Omental fat pad (tissue), 4 donors: ENCODE measurements around the gene WBP1L. TPM values are rescaled to one million over a fixed set of nuclear protein-coding genes. Genes with fewer than 3 reads are reported as not detected.
"Not testable (repeated sequence)": the region's sequence is repeated elsewhere in the genome, so short reads cannot be mapped to it uniquely, and the experiment has no call there.

ENCODE experiments used
- ATAC-seq: fragments of 150-250 bp; one replicate; pipeline ENCODE4 v1.9.1; 2016; ENCODE audit warnings: mild to moderate bottlenecking, moderate library complexity; ENCODE audit not compliant: low FRiP score
- DNase-seq: peaks from one replicate; pipeline ENCODE4 v3.0.0-alpha.2; 2019; ENCODE audit warnings: low spot score
- total RNA-seq, 4 donors: library from RNA; depleted of rRNA; stranded (reverse); fragments of >200 nt; gene quantifications; one replicate each; pipeline ENCODE4 v1.1.0, GENCODE V29; 2016
- TF ChIP-seq, protein P1 (sequence below), 3 donors: fragments of 450-650 bp; IDR thresholded peaks; one replicate each; pipeline ENCODE4 v1.5.1; 2016 to 2017; ENCODE audit warnings: antibody characterized with exemption in 3 of 3, mild to moderate bottlenecking in 3 of 3, moderate library complexity in 2 of 3

WBP1L gene
- total RNA-seq, 4 donors from 2014 or later: 106 to 214 (median 165) TPM

- no peak for DNase-seq
- TF ChIP-seq, protein P1, sequence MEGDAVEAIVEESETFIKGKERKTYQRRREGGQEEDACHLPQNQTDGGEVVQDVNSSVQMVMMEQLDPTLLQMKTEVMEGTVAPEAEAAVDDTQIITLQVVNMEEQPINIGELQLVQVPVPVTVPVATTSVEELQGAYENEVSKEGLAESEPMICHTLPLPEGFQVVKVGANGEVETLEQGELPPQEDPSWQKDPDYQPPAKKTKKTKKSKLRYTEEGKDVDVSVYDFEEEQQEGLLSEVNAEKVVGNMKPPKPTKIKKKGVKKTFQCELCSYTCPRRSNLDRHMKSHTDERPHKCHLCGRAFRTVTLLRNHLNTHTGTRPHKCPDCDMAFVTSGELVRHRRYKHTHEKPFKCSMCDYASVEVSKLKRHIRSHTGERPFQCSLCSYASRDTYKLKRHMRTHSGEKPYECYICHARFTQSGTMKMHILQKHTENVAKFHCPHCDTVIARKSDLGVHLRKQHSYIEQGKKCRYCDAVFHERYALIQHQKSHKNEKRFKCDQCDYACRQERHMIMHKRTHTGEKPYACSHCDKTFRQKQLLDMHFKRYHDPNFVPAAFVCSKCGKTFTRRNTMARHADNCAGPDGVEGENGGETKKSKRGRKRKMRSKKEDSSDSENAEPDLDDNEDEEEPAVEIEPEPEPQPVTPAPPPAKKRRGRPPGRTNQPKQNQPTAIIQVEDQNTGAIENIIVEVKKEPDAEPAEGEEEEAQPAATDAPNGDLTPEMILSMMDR (IDR thresholded peaks at IDR 0.05): no peak
- peak; percentile 25 for ATAC-seq
Observed at GRCh38 chr10:102714621-102715455, 28.9 kb upstream of the WBP1L start, which contains the start of gene SFXN2. Gene SFXN2 (plus strand): TSS chr10:102714636. CDS start chr10:102726637, 12,001 bp downstream.

DNA sequence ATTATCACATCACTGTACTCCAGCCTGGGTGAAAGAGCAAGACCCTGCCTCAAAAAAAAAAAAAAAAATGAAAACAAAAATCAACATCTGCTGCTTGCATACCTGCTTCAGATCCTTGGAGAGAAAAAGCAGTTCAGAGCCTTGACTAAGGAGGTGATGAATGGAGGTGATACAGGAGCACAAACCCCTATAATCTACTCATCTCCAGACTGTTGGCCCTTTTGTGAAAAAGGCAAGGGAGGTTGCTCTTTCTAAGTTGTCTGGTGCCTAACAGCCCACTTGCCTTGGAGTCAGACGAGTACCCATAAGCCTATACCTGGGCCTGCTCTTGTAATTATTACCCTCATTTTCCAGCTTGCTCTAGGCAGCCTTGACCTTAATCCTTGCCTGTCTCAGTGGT, 27.9 kb upstream of the WBP1L start:
- TF ChIP-seq, protein P1 (IDR thresholded peaks at IDR 0.05): no peak
- no peak for ATAC-seq
- no peak for DNase-seq

DNA sequence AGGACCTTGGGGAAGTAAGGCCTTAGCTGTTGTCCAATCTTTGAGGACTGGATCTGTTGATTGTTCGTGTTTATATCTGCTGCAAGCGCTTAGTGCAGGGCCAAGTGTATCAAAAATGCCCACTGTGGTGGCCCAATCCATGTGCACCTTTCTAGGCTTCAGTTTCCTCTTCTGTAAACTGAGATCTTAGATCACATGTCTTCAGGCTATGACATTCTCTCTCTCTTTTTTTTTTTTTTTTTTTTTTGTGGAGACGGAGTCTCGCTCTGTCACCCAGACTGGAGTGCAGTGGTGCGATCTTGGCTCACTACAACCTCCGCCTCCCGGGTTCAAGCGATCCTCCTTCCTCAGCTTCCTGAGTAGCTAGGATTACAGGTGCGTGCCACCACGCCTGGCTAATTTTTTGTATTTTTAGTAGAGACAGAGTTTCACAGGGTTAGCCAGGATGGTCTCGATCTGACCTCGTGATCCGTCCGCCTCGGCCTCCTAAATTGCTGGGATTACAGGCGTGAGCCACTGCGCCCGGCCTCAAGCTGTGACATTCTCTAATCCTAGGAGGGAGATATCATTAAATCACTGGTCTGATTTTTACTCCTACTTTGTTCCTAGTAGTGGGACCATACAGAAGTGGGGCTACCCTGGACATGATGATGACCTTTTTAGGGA, 26.7 kb upstream of the WBP1L start:
- not testable (repeated sequence) for DNase-seq, ATAC-seq

DNA sequence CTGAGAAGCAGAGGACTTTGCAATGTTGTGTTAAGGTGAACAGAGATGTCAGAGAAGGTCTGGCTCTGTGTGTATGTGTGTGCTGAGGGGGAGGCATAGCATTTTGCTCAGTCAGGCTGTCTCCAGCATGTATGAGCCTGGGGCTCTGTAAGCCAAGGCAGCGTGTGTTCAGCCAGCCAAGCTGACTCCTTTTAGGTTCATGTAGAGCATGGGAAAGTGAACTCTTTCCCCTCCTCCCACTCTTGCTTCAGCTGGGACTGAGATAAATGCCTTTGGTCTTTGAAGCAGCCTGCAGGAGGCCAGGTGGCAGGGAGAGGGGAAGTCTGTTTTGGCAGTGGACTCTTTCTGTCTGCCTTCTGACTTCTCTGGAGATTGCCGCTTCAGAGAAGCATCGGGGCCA, 25.5 kb upstream of the WBP1L start:
- no peak for ATAC-seq
- DNase-seq: no peak
- TF ChIP-seq, protein P1 (IDR thresholded peaks at IDR 0.05): no peak

GRCh38 chr10:102720337-102720736, 23.4 kb upstream of the WBP1L start:
- TF ChIP-seq, protein P1 (IDR thresholded peaks at IDR 0.05): no peak
- DNase-seq: no peak
- ATAC-seq: no peak

DNA sequence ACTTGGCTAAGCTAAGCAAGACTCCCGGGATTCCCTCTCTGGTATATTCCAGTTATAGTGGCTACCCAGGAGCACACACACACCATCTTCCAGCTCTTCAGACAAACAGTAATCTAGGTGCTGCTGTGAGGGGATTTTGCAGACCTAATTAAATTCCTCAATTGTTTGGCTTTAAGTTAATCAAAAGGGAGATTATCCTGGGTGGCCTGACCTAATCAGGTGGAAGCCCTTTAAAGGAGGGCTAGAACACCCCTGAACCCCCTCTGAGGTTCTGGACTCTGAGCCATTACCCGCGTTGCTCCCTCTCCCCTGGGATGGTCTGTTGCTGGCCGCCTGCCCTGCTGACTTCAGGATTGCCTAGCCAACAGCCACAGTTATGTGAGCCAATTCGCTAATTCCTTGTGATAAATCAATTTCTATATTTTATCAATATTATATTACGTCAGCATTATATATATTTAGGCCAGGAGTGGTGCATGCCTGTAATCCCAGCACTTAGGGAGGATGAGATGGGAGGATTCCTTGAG, 22.9 kb upstream of the WBP1L start:
- no peak for DNase-seq
- no peak for ATAC-seq
- TF ChIP-seq, protein P1 (IDR thresholded peaks at IDR 0.05): no peak

- ATAC-seq (no peak), DNase-seq (no peak)
- TF ChIP-seq, protein P1 (IDR thresholded peaks at IDR 0.05): no peak
Observed at GRCh38 chr10:102721954-102722353, 21.8 kb upstream of the WBP1L start.
